Ovary (tissue), 10 donors: Measurements from ENCODE around the gene ZNF91. TPM values are rescaled to one million over a fixed set of nuclear protein-coding genes. Genes with fewer than 3 reads are reported as not detected.

Experiments
- DNase-seq, 5 donors: peaks; one replicate each; pipeline ENCODE4 v3.0.0-alpha.2; 2019 to 2020
- H3K27ac ChIP-seq, 2 donors: fragments of 200-600 bp; one replicate each; pipeline versions ENCODE4 v1.5.1 to v1.8.0; 2019 to 2022
- H3K27me3 ChIP-seq: fragments of 200-600 bp; one replicate; pipeline ENCODE4 v1.8.0; 2022
- H3K36me3 ChIP-seq: fragments of 200-600 bp; sonication (generic); one replicate; pipeline ENCODE4 v1.5.1; 2019
- H3K4me1 ChIP-seq: one replicate; pipeline ENCODE4 v1.8.1; 2013; ENCODE audit warnings: mild to moderate bottlenecking, moderate library complexity; ENCODE audit not compliant: insufficient read depth
- H3K4me3 ChIP-seq: fragments of 200-600 bp; sonication (generic); one replicate; pipeline ENCODE4 v1.5.1; 2017
- H3K9me3 ChIP-seq, 2 donors: fragments of 200-600 bp in 1 of 2; sonication (generic) in 1 of 2; one replicate each; pipeline versions ENCODE4 v1.5.1 to v1.8.1; 2013 to 2019; ENCODE audit warnings: mild to moderate bottlenecking in 1 of 2, moderate library complexity in 1 of 2
- CTCF ChIP-seq, 3 donors: fragments of 450-650 bp in 2 of 3; fragments of 200-600 bp in 1 of 3; IDR thresholded peaks; one replicate each; pipeline versions ENCODE4 v1.5.1 to v1.8.0; 2016 to 2022; ENCODE audit warnings: antibody characterized with exemption in 3 of 3, mild to moderate bottlenecking in 1 of 3
- EP300 ChIP-seq: sonication (generic); formaldehyde crosslinking; IDR thresholded peaks from one replicate; pipeline ENCODE4 v1.6.1; 2017; ENCODE audit warnings: antibody characterized with exemption
- POLR2A ChIP-seq: fragments of 450-650 bp; IDR thresholded peaks from one replicate; pipeline ENCODE4 v1.6.1; 2017; ENCODE audit warnings: antibody characterized with exemption, mild to moderate bottlenecking, moderate library complexity
- WGBS, 3 donors: extraction: QIAGEN DNeasy Blood & Tissue Kit in 1 of 3; methylation state at CpG; one replicate each; pipeline versions ENCODE4 v1.1.5 to v1.1.7; 2013 to 2017; 5-methylcytosine and 5-hydroxymethylcytosine counted together
- intact Hi-C, 4 donors: fragments of 100-400 bp; cut with DNase I; formaldehyde crosslinking; loops; one replicate each; pipeline versions ENCODE4 v1.11.0 to v1.15.1; 2022 to 2023
- long read RNA-seq, 3 donors: library from polyadenylated mRNA in 2 of 3; unstranded in 2 of 3; transcript quantifications; one replicate each; pipeline ENCODE4 v2.0.0 and lab custom pipeline, GENCODE V29; 2021 to 2026
- polyA plus RNA-seq, 2 donors: library from polyadenylated mRNA; stranded (reverse); fragments of 200-250 nt in 1 of 2; fragments of 350-450 nt in 1 of 2; fragmentation: Illumina TruSeq in 1 of 2; extraction: RNeasy Lipid Tissue Mini Kit (QIAGEN cat#74804) in 1 of 2; gene quantifications; one replicate each; pipeline ENCODE4 v1.2.3, GENCODE V29; 2013 to 2014
- total RNA-seq, 7 donors: library from RNA; depleted of rRNA in 2 of 7; stranded (reverse); fragments of >200 nt in 2 of 7; fragmentation: NEBNext Ultra II Directional in 3 of 7; extraction: Animal tissue kit (Norgen Biotek cat#: 25700) in 3 of 7; gene quantifications; one replicate each; pipeline versions ENCODE4 v1.1.0 to v1.2.4, GENCODE V29; 2016 to 2023
- donor health status: DM: no; HTN: no; CAD: no; lungs with moderate emphysema.
- donor health status: DM: no; HTN: no; CAD: no.
- donor health status: Bipolar disorder and iron deficiency.
- donor health status: DM: yes; HTN: yes; CAD: no.
- donor health status: DM: no; HTN: no; CAD: no.
- donor health status: DM: yes; HTN: yes; CAD: no.

Gene ZNF91
- 10 to 100 TPM; 50.9 to 85.6 (median 71.5) TPM for total RNA-seq
- polyA plus RNA-seq: 10 to 100 TPM; 13.2 to 23.2 TPM
- long read RNA-seq, donor 1, full-length matches to known transcripts: 4 of 13 reads
- long read RNA-seq, donor 1, partial matches to known transcripts: 1 of 13 reads
- long read RNA-seq, donor 1, other reads (novel, unspliced or antisense): 8 of 13 reads
- long read RNA-seq, donor 2, full-length matches to known transcripts: 17 of 17 reads
- long read RNA-seq, donor 2, partial matches to known transcripts: 0 of 17 reads
- long read RNA-seq, donor 2, other reads (novel, unspliced or antisense): 0 of 17 reads
- long read RNA-seq, donor 3, full-length matches to known transcripts: 11 of 23 reads
- long read RNA-seq, donor 3, partial matches to known transcripts: 0 of 23 reads
- long read RNA-seq, donor 3, other reads (novel, unspliced or antisense): 12 of 23 reads

GRCh38 chr19:23395041-23395721 lies at the start of gene ZNF91:
ZNF91 (minus strand) TSS chr19:23395471; CDS start chr19:23395354, 117 bp downstream.
- intact Hi-C loops: no loop called here
- 0% methylated on average over 32 of the region's 32 CpGs for WGBS, 3 donors

GRCh38 chr19:23440791-23441190 lies 45.5 kb upstream of the ZNF91 start:
- Histone ChIP-seq H3K27me3 (no peaks in the 10 kb centered on the region), H3K36me3 (no peaks in the 10 kb centered on the region), H3K27ac (no peak overlapping the region), H3K9me3 (no peaks in the 10 kb centered on the region), H3K4me1 (no peaks in the 10 kb centered on the region), H3K4me3 (no peak overlapping the region)
- intact Hi-C loops: no loop called here
- no peak for DNase-seq
- WGBS, 3 donors: 52 to 77% (median 73%) methylated on average over 9 of the region's 9 CpGs
- TF ChIP-seq POLR2A (no peak), CTCF (IDR thresholded peaks at IDR 0.05) (no peak), EP300 (no peak)

More at GRCh38 chr19:23395041-23395721, at the start of gene ZNF91:
- Histone ChIP-seq H3K27me3 (no peaks in the 10 kb centered on the region), H3K4me1 (peaks cover 5% of the 10 kb centered on the region), H3K4me3 (peak within 1 kb of the TSS; percentile 71), H3K36me3 (no peaks in the 10 kb centered on the region), H3K27ac (peak within 1 kb of the TSS; percentile 88), H3K9me3 (no peaks in the 10 kb centered on the region)
- DNase-seq: peak; percentile 90 to 94 (median 92)
- TF ChIP-seq EP300 (no peak), POLR2A (peak; percentile 57)

GRCh38 chr19:23440207-23440606 lies 44.9 kb upstream of the ZNF91 start:
- H3K9me3 ChIP-seq: no peaks in the 10 kb centered on the region
- intact Hi-C loops: no loop called here
- no peak overlapping the region for H3K27ac ChIP-seq
- no peaks in the 10 kb centered on the region for H3K4me1 ChIP-seq
- no peaks in the 10 kb centered on the region for H3K27me3 ChIP-seq
- H3K36me3 ChIP-seq: no peaks in the 10 kb centered on the region
- DNase-seq: no peak
- no peak for TF ChIP-seq EP300
- no peak for TF ChIP-seq CTCF (IDR thresholded peaks at IDR 0.05)
- TF ChIP-seq POLR2A: no peak
- no peak overlapping the region for H3K4me3 ChIP-seq
- 79 to 86% (median 81%) methylated on average over 9 of the region's 9 CpGs for WGBS, 3 donors

GRCh38 chr19:23439623-23440022 lies 44.4 kb upstream of the ZNF91 start:
- H3K9me3 ChIP-seq: no peaks in the 10 kb centered on the region
- no peak for TF ChIP-seq CTCF (IDR thresholded peaks at IDR 0.05)
- TF ChIP-seq EP300: no peak
- TF ChIP-seq POLR2A: no peak
- H3K27me3 ChIP-seq: no peaks in the 10 kb centered on the region
- DNase-seq: no peak
- 84 to 88% (median 85%) methylated on average over 8 of the region's 8 CpGs for WGBS, 3 donors
- no peaks in the 10 kb centered on the region for H3K36me3 ChIP-seq
- no peak overlapping the region for H3K27ac ChIP-seq
- intact Hi-C loops: no loop called here
- no peak overlapping the region for H3K4me3 ChIP-seq
- no peaks in the 10 kb centered on the region for H3K4me1 ChIP-seq
